GM12874 (cell line): Measurements from ENCODE around the gene BACE1.

Experiments
- CTCF ChIP-seq: IDR thresholded peaks from 2 replicates; pipeline ENCODE4 v1.5.1; 2011; ENCODE audit warnings: low read depth, mild to moderate bottlenecking, control low read depth, low read length, moderate library complexity; ENCODE audit not compliant: insufficient read depth

Gene BACE1

DNA sequence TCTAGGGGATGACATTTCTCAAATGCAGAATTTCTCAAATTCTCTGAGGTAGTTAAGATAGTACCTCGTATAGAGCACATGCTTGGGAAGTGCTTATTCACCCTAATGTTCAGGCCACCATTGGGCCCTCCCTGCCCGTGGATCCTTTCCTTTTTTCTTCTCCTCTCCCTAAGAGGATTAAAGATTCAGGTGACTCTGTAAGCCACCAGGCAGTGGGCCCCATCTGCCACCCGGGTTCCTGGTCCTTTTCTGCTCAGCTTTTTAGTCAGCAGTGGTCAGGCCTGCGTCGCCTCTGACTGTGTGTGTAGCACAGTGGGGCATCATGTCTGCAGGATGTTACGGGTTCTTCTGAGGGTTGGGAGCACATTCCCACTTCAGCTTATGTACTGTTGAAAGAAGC is 18.8 kb upstream of the BACE1 start:
- no peak for TF ChIP-seq CTCF

DNA sequence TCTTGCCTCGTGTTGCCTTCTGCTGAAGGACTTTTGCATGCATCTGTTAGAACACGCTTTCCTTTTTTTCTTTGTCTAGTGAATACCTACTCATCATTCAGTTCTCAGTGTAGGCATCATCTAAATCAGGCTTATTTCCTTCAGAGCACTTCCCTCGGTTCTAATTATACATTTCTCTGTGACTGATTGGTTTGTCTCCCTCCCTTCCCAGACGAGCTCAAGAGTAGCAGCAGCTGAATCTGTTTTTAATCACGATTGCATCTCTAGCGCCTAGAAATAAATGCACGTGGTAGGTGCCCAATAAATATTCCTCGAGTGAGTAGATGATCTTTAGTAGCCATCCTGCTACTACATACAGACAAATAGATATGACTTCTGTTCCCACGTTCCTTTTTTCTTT is 17.9 kb upstream of the BACE1 start:
- no peak for TF ChIP-seq CTCF

DNA sequence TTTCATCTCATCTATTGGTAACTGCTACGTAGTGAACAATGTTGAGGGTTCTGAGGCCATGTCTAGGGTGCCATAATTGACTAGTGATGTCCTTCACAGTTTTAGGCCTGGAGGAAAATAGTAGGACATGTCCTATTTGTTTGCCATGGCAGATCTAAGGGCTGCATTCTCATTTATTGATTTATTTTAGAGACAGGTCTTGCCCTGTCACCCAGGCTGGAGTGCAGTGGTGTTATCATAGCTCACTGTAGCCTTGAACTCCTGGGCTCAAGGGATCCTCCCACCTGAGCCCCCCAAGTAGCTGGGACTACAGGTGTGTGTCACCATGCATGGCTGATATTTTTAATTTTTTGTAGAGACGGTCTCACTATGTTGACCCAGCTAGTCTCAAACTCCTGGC is 16.8 kb upstream of the BACE1 start:
- TF ChIP-seq CTCF, result no peak

DNA sequence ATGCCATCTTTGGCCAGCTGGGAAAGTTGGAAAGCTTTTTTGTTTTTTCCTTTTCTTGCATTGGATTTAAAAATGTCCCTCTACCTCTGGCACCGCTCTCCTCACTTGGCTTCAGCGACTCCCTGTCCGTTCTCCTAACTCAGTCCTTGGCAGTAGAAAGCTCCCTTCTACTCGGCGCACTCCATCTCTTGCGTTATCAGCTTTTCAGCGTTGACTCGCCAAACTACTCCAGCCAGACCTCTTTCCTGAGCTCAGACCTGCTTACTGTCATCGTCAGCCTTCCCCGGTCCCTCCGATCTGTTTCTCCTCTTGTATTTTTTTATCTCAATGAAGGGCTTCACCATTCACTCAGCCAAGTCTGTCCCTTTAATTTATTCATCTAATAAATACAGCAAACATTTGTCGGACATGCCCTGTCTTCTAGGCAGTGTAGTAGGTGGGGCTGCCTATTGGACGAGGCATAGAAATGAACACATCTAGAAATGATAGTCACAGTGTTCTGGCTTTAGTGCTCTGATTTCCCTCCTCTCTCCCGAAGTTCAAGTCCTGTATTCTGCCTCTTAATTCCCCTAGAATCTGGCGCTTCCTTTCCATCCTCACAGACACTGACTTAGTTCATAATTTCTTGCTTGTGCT is 12.4 kb upstream of the BACE1 start:
- no peak for TF ChIP-seq CTCF

DNA sequence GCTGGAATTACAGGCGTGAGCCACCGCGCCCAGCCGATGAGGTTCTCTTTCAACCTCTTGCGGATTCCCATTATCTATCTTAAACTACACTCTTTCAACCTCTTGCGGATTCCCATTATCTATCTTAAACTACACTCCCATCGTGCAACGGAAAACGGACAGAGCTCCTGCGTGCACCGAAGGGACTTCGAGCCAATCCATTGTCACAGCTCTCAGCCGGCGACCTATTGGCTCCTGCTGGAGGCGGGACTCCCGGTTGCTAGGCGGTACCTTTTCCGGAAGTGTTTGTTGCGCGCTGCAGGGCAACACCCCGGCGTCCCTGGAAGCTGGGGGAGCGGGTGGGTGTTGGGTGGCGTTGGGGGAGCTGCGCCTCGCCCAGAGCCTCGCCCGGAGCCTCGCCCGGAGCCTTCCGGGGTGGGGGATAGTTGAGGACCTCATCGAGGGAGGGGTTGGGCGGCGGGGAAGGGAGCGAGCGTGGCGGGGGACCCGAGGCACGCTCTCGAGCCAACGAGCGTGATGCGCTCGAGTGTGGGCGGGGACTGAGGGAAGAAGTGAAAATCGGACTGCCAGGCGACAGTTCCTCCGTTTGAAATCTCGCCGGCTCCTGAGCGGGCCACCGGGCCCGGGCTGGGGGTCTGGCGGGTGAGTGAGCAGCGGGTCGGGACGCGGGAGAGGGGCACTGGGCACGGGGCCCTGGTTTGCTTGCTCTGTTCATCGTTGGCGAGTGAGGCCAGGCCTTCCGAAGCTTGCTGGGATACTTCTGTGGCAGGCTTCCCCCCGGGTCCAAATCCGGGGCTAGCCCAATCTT is 11.7 kb upstream of the BACE1 start, which contains the start of gene CEP164:
TSS of gene CEP164 (plus strand) at position 288 of the 808 bp plus-strand sequence. CDS start 10,733 bp downstream, outside the sequence.
- no peak for TF ChIP-seq CTCF

- no peak for TF ChIP-seq CTCF
Observed at GRCh38 chr11:117319214-117319840, 3.3 kb upstream of the BACE1 start.

DNA sequence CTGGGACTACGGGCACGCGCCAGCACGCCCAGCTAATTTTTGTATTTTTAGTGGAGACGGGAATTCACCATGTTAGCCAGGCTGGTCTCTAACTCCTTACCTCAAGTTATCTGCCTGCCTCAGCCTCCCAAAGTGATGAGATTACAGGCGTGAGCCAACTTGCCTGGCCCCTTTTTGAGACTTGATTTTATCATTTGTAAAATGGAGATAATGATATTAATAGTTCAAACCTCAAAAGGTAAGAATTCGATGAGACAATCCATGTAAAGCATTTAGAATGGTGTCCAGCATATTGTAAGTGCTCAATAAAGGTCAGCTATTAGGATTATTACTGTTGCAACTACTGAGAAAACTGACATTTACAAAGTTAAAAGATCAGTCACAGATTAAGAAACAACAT is 2.7 kb upstream of the BACE1 start:
- TF ChIP-seq CTCF, result no peak
